Activated naive CD8-positive, alpha-beta T cell treated with anti-CD3 and anti-CD28 coated beads, Interleukin-2, amount 10 ng/mL, durations not matched to agents 7 days and 5 days (primary cell): Measurements from ENCODE around the gene NDUFS8. TPM values are rescaled to one million over a fixed set of nuclear protein-coding genes. Genes with fewer than 3 reads are reported as not detected.
A peak's percentile ranks its signal among the peaks of the same experiment; 100 is the strongest.

Experiments used
- ATAC-seq: fragments of 150-1000 bp; cut with Tn5 transposase; one replicate; pipeline ENCODE4 v1.10.0; 2021; ENCODE audit warnings: low read depth, moderate library complexity
- POLR2A ChIA-PET: fragments of 350-600 bp; sonication (Branson Sonifier 250); formaldehyde crosslinking; loops from one replicate; lab custom pipeline; 2021; ENCODE audit warnings: antibody characterized with exemption; lab: Charles Lee
- DNase-seq: peaks from one replicate; pipeline ENCODE4 v3.0.0; 2021
- H3K27ac Mint-ChIP-seq: one replicate; pipeline ENCODE4 v1.8.0; 2022; ENCODE audit warnings: mild to moderate bottlenecking, mixed read lengths
- H3K27me3 Mint-ChIP-seq: one replicate; pipeline ENCODE4 v1.8.0; 2022; ENCODE audit warnings: mild to moderate bottlenecking, moderate library complexity, mixed read lengths
- H3K36me3 Mint-ChIP-seq: one replicate; pipeline ENCODE4 v1.8.0; 2021; ENCODE audit warnings: mild to moderate bottlenecking, mixed read lengths
- H3K4me1 Mint-ChIP-seq: one replicate; pipeline ENCODE4 v1.8.0; 2021; ENCODE audit warnings: mixed read lengths
- H3K4me3 Mint-ChIP-seq: one replicate; pipeline ENCODE4 v1.8.0; 2022; ENCODE audit warnings: mild to moderate bottlenecking, moderate library complexity, mixed read lengths
- H3K9me3 Mint-ChIP-seq: one replicate; pipeline ENCODE4 v1.8.0; 2021; ENCODE audit warnings: mixed read lengths
- total RNA-seq, 2 experiments: library from RNA; stranded (reverse); gene quantifications; one replicate each; pipeline ENCODE4 v1.2.3, GENCODE V29; 2021

NDUFS8 gene
- total RNA-seq, 2 experiments from 2014 or later: 117 to 128 TPM

GRCh38 chr11:68007498-68008380, 22.7 kb upstream of the NDUFS8 start:
- DNase-seq: no peak
- Mint-ChIP-seq H3K27ac (no peak overlapping the region), H3K27me3 (no peaks in the 10 kb centered on the region), H3K36me3 (peaks cover 2% of the 10 kb centered on the region), H3K4me3 (no peak overlapping the region), H3K9me3 (no peaks in the 10 kb centered on the region), H3K4me1 (peaks cover 22% of the 10 kb centered on the region)
- no peak for ATAC-seq
- POLR2A ChIA-PET: no interaction called here

- DNase-seq (no peak), ATAC-seq (no peak)
- POLR2A ChIA-PET: interaction anchor here (0.5 kb wide), 1 partner anchor 201 kb away, joined by 3 read pairs; no protein-coding TSS in a partner anchor
- Mint-ChIP-seq H3K4me3 (no peak overlapping the region), H3K9me3 (no peaks in the 10 kb centered on the region), H3K4me1 (peaks cover 18% of the 10 kb centered on the region), H3K27ac (peak overlapping the region; percentile 46), H3K36me3 (no peaks in the 10 kb centered on the region), H3K27me3 (no peaks in the 10 kb centered on the region)
Observed at GRCh38 chr11:68008381-68009337, 21.8 kb upstream of the NDUFS8 start.

- H3K4me3 Mint-ChIP-seq: no peak overlapping the region
- peaks cover 16% of the 10 kb centered on the region for H3K4me1 Mint-ChIP-seq
- no peaks in the 10 kb centered on the region for H3K36me3 Mint-ChIP-seq
- no peaks in the 10 kb centered on the region for H3K9me3 Mint-ChIP-seq
- H3K27ac Mint-ChIP-seq: peak overlapping the region; percentile 33
- no peak for ATAC-seq
- POLR2A ChIA-PET: no interaction called here
- no peak for DNase-seq
- H3K27me3 Mint-ChIP-seq: peaks cover 3% of the 10 kb centered on the region
Observed at GRCh38 chr11:68009391-68010089, 20.9 kb upstream of the NDUFS8 start.

- ATAC-seq: peak; percentile 24
- H3K4me3 Mint-ChIP-seq: no peak within 1 kb of the TSS
Observed at GRCh38 chr11:68010090-68011041, 20.1 kb upstream of the NDUFS8 start, which contains the start of gene ALDH3B1. Gene ALDH3B1 (plus strand): TSS chr11:68010327. CDS start chr11:68015298, 4,971 bp downstream.

GRCh38 chr11:68011051-68011943, 19.2 kb upstream of the NDUFS8 start:
- no peak for ATAC-seq

More at GRCh38 chr11:68010090-68011041, 20.1 kb upstream of the NDUFS8 start, which contains the start of gene ALDH3B1:
- H3K27me3 Mint-ChIP-seq: peaks cover 3% of the 10 kb centered on the region
- POLR2A ChIA-PET: no interaction called here
- no peaks in the 10 kb centered on the region for H3K9me3 Mint-ChIP-seq
- no peak for DNase-seq
- peaks cover 13% of the 10 kb centered on the region for H3K4me1 Mint-ChIP-seq
- H3K27ac Mint-ChIP-seq: peak within 1 kb of the TSS; percentile 33
- H3K36me3 Mint-ChIP-seq: no peaks in the 10 kb centered on the region

GRCh38 chr11:68012044-68012842, 18.2 kb upstream of the NDUFS8 start:
- no peak overlapping the region for H3K4me3 Mint-ChIP-seq
- POLR2A ChIA-PET: no interaction called here
- H3K36me3 Mint-ChIP-seq: no peaks in the 10 kb centered on the region
- ATAC-seq: no peak
- no peak overlapping the region for H3K27ac Mint-ChIP-seq
- H3K27me3 Mint-ChIP-seq: peaks cover 3% of the 10 kb centered on the region
- H3K9me3 Mint-ChIP-seq: no peaks in the 10 kb centered on the region
- no peak for DNase-seq
- H3K4me1 Mint-ChIP-seq: peaks cover 13% of the 10 kb centered on the region

More at GRCh38 chr11:68011051-68011943, 19.2 kb upstream of the NDUFS8 start:
- no peaks in the 10 kb centered on the region for H3K9me3 Mint-ChIP-seq
- H3K36me3 Mint-ChIP-seq: no peaks in the 10 kb centered on the region
- DNase-seq: no peak
- no peak overlapping the region for H3K27ac Mint-ChIP-seq
- peaks cover 13% of the 10 kb centered on the region for H3K4me1 Mint-ChIP-seq
- no peak overlapping the region for H3K4me3 Mint-ChIP-seq
- peaks cover 3% of the 10 kb centered on the region for H3K27me3 Mint-ChIP-seq
- POLR2A ChIA-PET: no interaction called here

GRCh38 chr11:68012843-68013610, 17.5 kb upstream of the NDUFS8 start:
- H3K4me3 Mint-ChIP-seq: no peak overlapping the region
- H3K27me3 Mint-ChIP-seq: peaks cover 3% of the 10 kb centered on the region
- no peaks in the 10 kb centered on the region for H3K36me3 Mint-ChIP-seq
- peaks cover 13% of the 10 kb centered on the region for H3K4me1 Mint-ChIP-seq
- DNase-seq: no peak
- POLR2A ChIA-PET: no interaction called here
- ATAC-seq: no peak
- H3K9me3 Mint-ChIP-seq: no peaks in the 10 kb centered on the region
- H3K27ac Mint-ChIP-seq: no peak overlapping the region

- no peak for ATAC-seq
- no peak overlapping the region for H3K4me3 Mint-ChIP-seq
- H3K9me3 Mint-ChIP-seq: no peaks in the 10 kb centered on the region
- H3K27ac Mint-ChIP-seq: no peak overlapping the region
- peaks cover 3% of the 10 kb centered on the region for H3K27me3 Mint-ChIP-seq
- POLR2A ChIA-PET: no interaction called here
- no peaks in the 10 kb centered on the region for H3K36me3 Mint-ChIP-seq
- DNase-seq: no peak
- H3K4me1 Mint-ChIP-seq: peaks cover 12% of the 10 kb centered on the region
Observed at GRCh38 chr11:68013611-68014156, 16.8 kb upstream of the NDUFS8 start.

GRCh38 chr11:68014157-68014946, 16.1 kb upstream of the NDUFS8 start:
- Mint-ChIP-seq H3K9me3 (no peaks in the 10 kb centered on the region), H3K27ac (no peak overlapping the region), H3K36me3 (no peaks in the 10 kb centered on the region), H3K4me1 (peaks cover 7% of the 10 kb centered on the region), H3K4me3 (no peak overlapping the region), H3K27me3 (peaks cover 3% of the 10 kb centered on the region)
- ATAC-seq (peak; percentile 23), DNase-seq (no peak)
- POLR2A ChIA-PET: no interaction called here
